Dendritic cell treated with granulocyte-macrophage colony-stimulating factor and Interleukin-4, amounts not matched to agents 40 ng/mL and 50 ng/mL, for 4 days (primary cell): Measurements from ENCODE around the gene SMARCD3.

ENCODE experiments used
- H3K27ac Mint-ChIP-seq: one replicate; pipeline ENCODE4 v1.8.0; 2022; ENCODE audit warnings: mild to moderate bottlenecking, mixed read lengths
- H3K27me3 Mint-ChIP-seq: one replicate; pipeline ENCODE4 v1.8.0; 2022; ENCODE audit warnings: mild to moderate bottlenecking, mixed read lengths
- H3K36me3 Mint-ChIP-seq: one replicate; pipeline ENCODE4 v1.8.0; 2022; ENCODE audit warnings: low read depth, mixed read lengths
- H3K4me1 Mint-ChIP-seq: one replicate; pipeline ENCODE4 v1.8.0; 2022; ENCODE audit warnings: low read depth, mixed read lengths
- H3K4me3 Mint-ChIP-seq: one replicate; pipeline ENCODE4 v1.8.0; 2022; ENCODE audit warnings: mild to moderate bottlenecking, moderate library complexity, mixed read lengths
- H3K9me3 Mint-ChIP-seq: one replicate; pipeline ENCODE4 v1.8.0; 2022; ENCODE audit warnings: mixed read lengths
- intact Hi-C: fragments of 100-400 bp; cut with micrococcal nuclease; formaldehyde crosslinking; loops from one replicate; pipeline ENCODE4 v1.15.0; 2022

SMARCD3 gene

GRCh38 chr7:151249034-151249731, 689 bp upstream of the SMARCD3 start:
- peaks cover 45% of the 10 kb centered on the region for H3K4me1 Mint-ChIP-seq
- H3K9me3 Mint-ChIP-seq: no peaks in the 10 kb centered on the region
- H3K36me3 Mint-ChIP-seq: no peaks in the 10 kb centered on the region
- peak overlapping the region; percentile 59 for H3K4me3 Mint-ChIP-seq
- peaks cover 87% of the 10 kb centered on the region for H3K27me3 Mint-ChIP-seq
- intact Hi-C loops: no loop called here
- H3K27ac Mint-ChIP-seq: peak overlapping the region; percentile 45

- Mint-ChIP-seq H3K4me3 (peak overlapping the region; percentile 78), H3K27ac (peak overlapping the region; percentile 75)
- intact Hi-C loops: no loop called here
Observed at GRCh38 chr7:151247611-151248345, 716 bp downstream of the SMARCD3 start.

GRCh38 chr7:151246851-151247580, 1.5 kb downstream of the SMARCD3 start:
- no peak overlapping the region for H3K4me3 Mint-ChIP-seq

More at GRCh38 chr7:151247611-151248345, 716 bp downstream of the SMARCD3 start:
- Mint-ChIP-seq H3K9me3 (no peaks in the 10 kb centered on the region), H3K4me1 (peaks cover 59% of the 10 kb centered on the region), H3K36me3 (no peaks in the 10 kb centered on the region), H3K27me3 (peaks cover 84% of the 10 kb centered on the region)

GRCh38 chr7:151246102-151246850, 2.2 kb downstream of the SMARCD3 start:
- H3K4me3 Mint-ChIP-seq: no peak overlapping the region
- H3K27ac Mint-ChIP-seq: no peak overlapping the region
- no peaks in the 10 kb centered on the region for H3K9me3 Mint-ChIP-seq
- intact Hi-C loops: no loop called here
- H3K36me3 Mint-ChIP-seq: no peaks in the 10 kb centered on the region
- H3K4me1 Mint-ChIP-seq: peaks cover 50% of the 10 kb centered on the region
- H3K27me3 Mint-ChIP-seq: peaks cover 74% of the 10 kb centered on the region

More at GRCh38 chr7:151246851-151247580, 1.5 kb downstream of the SMARCD3 start:
- no peak overlapping the region for H3K27ac Mint-ChIP-seq
- H3K9me3 Mint-ChIP-seq: no peaks in the 10 kb centered on the region
- peaks cover 54% of the 10 kb centered on the region for H3K4me1 Mint-ChIP-seq
- intact Hi-C loops: no loop called here
- peaks cover 76% of the 10 kb centered on the region for H3K27me3 Mint-ChIP-seq
- no peaks in the 10 kb centered on the region for H3K36me3 Mint-ChIP-seq

GRCh38 chr7:151245360-151246101, 3.0 kb downstream of the SMARCD3 start:
- intact Hi-C loops: loop anchor here (2.0 kb wide), 1 partner anchor 19 kb away; the partner anchor contains the start of gene ABCF2
- Mint-ChIP-seq H3K9me3 (no peaks in the 10 kb centered on the region), H3K4me1 (peaks cover 43% of the 10 kb centered on the region), H3K27me3 (peaks cover 67% of the 10 kb centered on the region), H3K36me3 (no peaks in the 10 kb centered on the region), H3K4me3 (no peak overlapping the region), H3K27ac (no peak overlapping the region)

GRCh38 chr7:151244841-151245346, 3.6 kb downstream of the SMARCD3 start:
- Mint-ChIP-seq H3K36me3 (peaks cover 5% of the 10 kb centered on the region), H3K27ac (no peak overlapping the region), H3K9me3 (no peaks in the 10 kb centered on the region), H3K27me3 (peaks cover 60% of the 10 kb centered on the region), H3K4me3 (no peak overlapping the region), H3K4me1 (peaks cover 37% of the 10 kb centered on the region)
- intact Hi-C loops: loop anchor here (1.0 to 2.0 kb wide), 2 partner anchors 18 to 58 kb away; partner anchors contain the start of gene ABCF2

GRCh38 chr7:151244196-151244840, 4.2 kb downstream of the SMARCD3 start:
- no peak overlapping the region for H3K4me3 Mint-ChIP-seq
- no peak overlapping the region for H3K27ac Mint-ChIP-seq
- peaks cover 10% of the 10 kb centered on the region for H3K36me3 Mint-ChIP-seq
- peaks cover 56% of the 10 kb centered on the region for H3K27me3 Mint-ChIP-seq
- H3K9me3 Mint-ChIP-seq: no peaks in the 10 kb centered on the region
- intact Hi-C loops: loop anchor here (1.0 to 2.0 kb wide), 2 partner anchors 18 to 59 kb away; partner anchors contain the start of gene ABCF2
- peaks cover 31% of the 10 kb centered on the region for H3K4me1 Mint-ChIP-seq

- Mint-ChIP-seq H3K27ac (no peak overlapping the region), H3K27me3 (peaks cover 53% of the 10 kb centered on the region), H3K9me3 (no peaks in the 10 kb centered on the region), H3K36me3 (peaks cover 18% of the 10 kb centered on the region), H3K4me1 (peaks cover 27% of the 10 kb centered on the region), H3K4me3 (peak overlapping the region; percentile 27)
- intact Hi-C loops: loop anchor here (1.0 to 2.0 kb wide), 2 partner anchors 17 to 60 kb away; partner anchors contain the start of gene ABCF2
Observed at GRCh38 chr7:151243408-151244195, 4.9 kb downstream of the SMARCD3 start.

GRCh38 chr7:151243045-151243349, 5.5 kb downstream of the SMARCD3 start:
- H3K27me3 Mint-ChIP-seq: peaks cover 47% of the 10 kb centered on the region
- H3K4me3 Mint-ChIP-seq: no peak overlapping the region
- H3K36me3 Mint-ChIP-seq: peaks cover 24% of the 10 kb centered on the region
- H3K4me1 Mint-ChIP-seq: peaks cover 20% of the 10 kb centered on the region
- no peak overlapping the region for H3K27ac Mint-ChIP-seq
- intact Hi-C loops: no loop called here
- H3K9me3 Mint-ChIP-seq: no peaks in the 10 kb centered on the region

GRCh38 chr7:151242159-151243044, 6.1 kb downstream of the SMARCD3 start:
- Mint-ChIP-seq H3K36me3 (peaks cover 30% of the 10 kb centered on the region), H3K9me3 (no peaks in the 10 kb centered on the region), H3K27me3 (peaks cover 41% of the 10 kb centered on the region), H3K4me3 (no peak overlapping the region), H3K27ac (no peak overlapping the region), H3K4me1 (peaks cover 15% of the 10 kb centered on the region)
- intact Hi-C loops: no loop called here

GRCh38 chr7:151241755-151242096, 6.8 kb downstream of the SMARCD3 start:
- peaks cover 36% of the 10 kb centered on the region for H3K36me3 Mint-ChIP-seq
- H3K27me3 Mint-ChIP-seq: peaks cover 34% of the 10 kb centered on the region
- no peak overlapping the region for H3K4me3 Mint-ChIP-seq
- intact Hi-C loops: no loop called here
- peaks cover 15% of the 10 kb centered on the region for H3K4me1 Mint-ChIP-seq
- no peak overlapping the region for H3K27ac Mint-ChIP-seq
- H3K9me3 Mint-ChIP-seq: no peaks in the 10 kb centered on the region
